ENCODE results near the gene CREBRF.
"Not testable (repeated sequence)": the region's sequence is repeated elsewhere in the genome, so short reads cannot be mapped to it uniquely, and the experiment has no call there.

Gene CREBRF

DNA sequence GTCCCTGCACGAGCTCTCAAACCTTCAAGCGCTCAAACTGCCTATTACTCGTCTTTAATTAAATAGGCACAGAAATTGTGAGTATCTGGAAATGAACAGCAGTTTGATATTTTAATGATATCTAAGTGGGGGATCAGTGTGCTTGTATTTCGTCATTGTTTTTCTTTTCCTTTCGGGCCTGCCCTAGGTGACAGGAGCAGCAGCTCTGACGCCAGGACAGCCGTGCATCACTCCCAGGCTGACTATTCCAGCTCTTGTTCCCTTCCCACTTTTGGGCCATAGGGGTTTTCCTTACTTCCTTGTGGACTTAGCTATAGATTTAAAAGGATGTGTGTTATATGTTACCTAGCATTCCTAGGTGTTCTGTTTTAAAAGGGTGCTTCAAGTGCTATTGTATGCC, 97.7 kb downstream of the CREBRF start:
- no peak overlapping the region for H3K4me3 ChIP-seq (ENCODE audit: low read depth, low read length)
- TF ChIP-seq, protein P1, sequence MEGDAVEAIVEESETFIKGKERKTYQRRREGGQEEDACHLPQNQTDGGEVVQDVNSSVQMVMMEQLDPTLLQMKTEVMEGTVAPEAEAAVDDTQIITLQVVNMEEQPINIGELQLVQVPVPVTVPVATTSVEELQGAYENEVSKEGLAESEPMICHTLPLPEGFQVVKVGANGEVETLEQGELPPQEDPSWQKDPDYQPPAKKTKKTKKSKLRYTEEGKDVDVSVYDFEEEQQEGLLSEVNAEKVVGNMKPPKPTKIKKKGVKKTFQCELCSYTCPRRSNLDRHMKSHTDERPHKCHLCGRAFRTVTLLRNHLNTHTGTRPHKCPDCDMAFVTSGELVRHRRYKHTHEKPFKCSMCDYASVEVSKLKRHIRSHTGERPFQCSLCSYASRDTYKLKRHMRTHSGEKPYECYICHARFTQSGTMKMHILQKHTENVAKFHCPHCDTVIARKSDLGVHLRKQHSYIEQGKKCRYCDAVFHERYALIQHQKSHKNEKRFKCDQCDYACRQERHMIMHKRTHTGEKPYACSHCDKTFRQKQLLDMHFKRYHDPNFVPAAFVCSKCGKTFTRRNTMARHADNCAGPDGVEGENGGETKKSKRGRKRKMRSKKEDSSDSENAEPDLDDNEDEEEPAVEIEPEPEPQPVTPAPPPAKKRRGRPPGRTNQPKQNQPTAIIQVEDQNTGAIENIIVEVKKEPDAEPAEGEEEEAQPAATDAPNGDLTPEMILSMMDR (IDR thresholded peaks at IDR 0.05; ENCODE audit: borderline replicate concordance, insufficient read depth, low read depth, low read length) = no peak

DNA sequence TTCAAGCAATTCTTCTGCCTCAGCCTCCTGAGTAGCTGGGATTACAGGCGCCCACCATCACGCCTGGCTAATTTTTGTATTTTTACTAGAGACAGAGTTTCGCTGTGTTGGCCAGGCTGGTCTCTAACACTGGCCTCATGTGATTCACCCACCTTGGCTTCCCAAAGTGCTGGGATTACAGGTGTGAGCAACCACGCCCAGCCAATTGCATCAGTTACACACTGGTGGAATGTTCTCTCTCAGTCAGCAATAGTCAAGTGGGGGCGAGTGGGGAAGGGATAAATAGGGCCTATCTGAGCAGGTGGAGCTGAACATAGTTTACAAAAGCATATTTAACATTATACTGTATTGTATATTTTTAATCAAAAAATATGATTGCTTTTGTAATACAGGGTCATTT, 98.5 kb downstream of the CREBRF start:
- H3K4me3 ChIP-seq (ENCODE audit: low read depth, low read length) = not testable (repeated sequence)

- TF ChIP-seq, protein P1 (IDR thresholded peaks at IDR 0.05; ENCODE audit: borderline replicate concordance, insufficient read depth, low read depth, low read length) = no peak
Measured at GRCh38 chr5:173155912-173156311, 99.8 kb downstream of the CREBRF start.

DNA sequence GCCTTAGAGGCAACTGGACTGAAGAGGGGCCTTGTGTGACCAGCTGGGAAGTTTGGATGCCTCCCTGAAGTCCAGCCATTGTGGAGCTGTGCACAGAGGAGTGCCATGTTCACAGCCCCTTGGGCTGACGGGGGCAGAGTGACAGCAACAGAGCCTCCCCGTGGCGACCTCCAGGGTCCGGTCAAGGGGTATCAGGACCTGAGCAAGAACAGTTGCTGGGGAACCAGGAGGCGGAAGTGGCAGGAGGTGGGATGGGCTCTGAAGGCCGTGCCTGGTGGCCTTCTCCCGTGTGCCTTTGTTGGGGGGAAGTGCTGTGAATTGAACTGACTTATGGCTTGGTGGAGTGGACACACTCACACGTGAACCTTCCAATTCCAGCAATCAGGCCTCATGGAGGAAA, 102.2 kb downstream of the CREBRF start:
- H3K4me3 ChIP-seq (ENCODE audit: low read depth, low read length) = no peak overlapping the region
- TF ChIP-seq, protein P1 (IDR thresholded peaks at IDR 0.05; ENCODE audit: borderline replicate concordance, insufficient read depth, low read depth, low read length) = no peak

More at GRCh38 chr5:173155912-173156311, 99.8 kb downstream of the CREBRF start:
- H3K4me3 ChIP-seq (ENCODE audit: low read depth, low read length) = no peak overlapping the region

- TF ChIP-seq, protein P1 (IDR thresholded peaks at IDR 0.05; ENCODE audit: borderline replicate concordance, insufficient read depth, low read depth, low read length) = no peak
- no peak overlapping the region for H3K4me3 ChIP-seq (ENCODE audit: low read depth, low read length)
Measured at GRCh38 chr5:173159256-173159655, 103.1 kb downstream of the CREBRF start.

GRCh38 chr5:173161148-173161547, 105.0 kb downstream of the CREBRF start:
- H3K4me3 ChIP-seq (ENCODE audit: low read depth, low read length) = no peak overlapping the region
- TF ChIP-seq, protein P1 (IDR thresholded peaks at IDR 0.05; ENCODE audit: borderline replicate concordance, insufficient read depth, low read depth, low read length) = no peak

- no peak overlapping the region for H3K4me3 ChIP-seq (ENCODE audit: low read depth, low read length)
- TF ChIP-seq, protein P1 (IDR thresholded peaks at IDR 0.05; ENCODE audit: borderline replicate concordance, insufficient read depth, low read depth, low read length) = no peak
Measured at GRCh38 chr5:173163219-173163618, 107.1 kb downstream of the CREBRF start.
